Measurements from ENCODE around the gene ZNF688.

- TF ChIP-seq, protein P1, sequence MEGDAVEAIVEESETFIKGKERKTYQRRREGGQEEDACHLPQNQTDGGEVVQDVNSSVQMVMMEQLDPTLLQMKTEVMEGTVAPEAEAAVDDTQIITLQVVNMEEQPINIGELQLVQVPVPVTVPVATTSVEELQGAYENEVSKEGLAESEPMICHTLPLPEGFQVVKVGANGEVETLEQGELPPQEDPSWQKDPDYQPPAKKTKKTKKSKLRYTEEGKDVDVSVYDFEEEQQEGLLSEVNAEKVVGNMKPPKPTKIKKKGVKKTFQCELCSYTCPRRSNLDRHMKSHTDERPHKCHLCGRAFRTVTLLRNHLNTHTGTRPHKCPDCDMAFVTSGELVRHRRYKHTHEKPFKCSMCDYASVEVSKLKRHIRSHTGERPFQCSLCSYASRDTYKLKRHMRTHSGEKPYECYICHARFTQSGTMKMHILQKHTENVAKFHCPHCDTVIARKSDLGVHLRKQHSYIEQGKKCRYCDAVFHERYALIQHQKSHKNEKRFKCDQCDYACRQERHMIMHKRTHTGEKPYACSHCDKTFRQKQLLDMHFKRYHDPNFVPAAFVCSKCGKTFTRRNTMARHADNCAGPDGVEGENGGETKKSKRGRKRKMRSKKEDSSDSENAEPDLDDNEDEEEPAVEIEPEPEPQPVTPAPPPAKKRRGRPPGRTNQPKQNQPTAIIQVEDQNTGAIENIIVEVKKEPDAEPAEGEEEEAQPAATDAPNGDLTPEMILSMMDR (IDR thresholded peaks at IDR 0.05): no peak
- TF ChIP-seq POLR2A (IDR thresholded peaks at IDR 0.05): no peak
Measured at GRCh38 chr16:30521873-30522641, 49.5 kb downstream of the ZNF688 start.

All from uterus (tissue), 2 donors.